Occipital lobe (tissue), 2 donors: ENCODE results near the gene TAS2R7. TPM values are rescaled to one million over a fixed set of nuclear protein-coding genes. Genes with fewer than 3 reads are reported as not detected.
"Not testable (repeated sequence)": the region's sequence is repeated elsewhere in the genome, so short reads cannot be mapped to it uniquely, and the experiment has no call there.

ENCODE experiments used
- DNase-seq: peaks from one replicate; lab custom pipeline; 2025; lab: John Stamatoyannopoulos, UW
- total RNA-seq: library from RNA; depleted of rRNA; stranded (reverse); fragments of >200 nt; gene quantifications from one replicate; pipeline ENCODE4 v1.2.3, GENCODE V29; 2014

The TAS2R7 gene, protein sequence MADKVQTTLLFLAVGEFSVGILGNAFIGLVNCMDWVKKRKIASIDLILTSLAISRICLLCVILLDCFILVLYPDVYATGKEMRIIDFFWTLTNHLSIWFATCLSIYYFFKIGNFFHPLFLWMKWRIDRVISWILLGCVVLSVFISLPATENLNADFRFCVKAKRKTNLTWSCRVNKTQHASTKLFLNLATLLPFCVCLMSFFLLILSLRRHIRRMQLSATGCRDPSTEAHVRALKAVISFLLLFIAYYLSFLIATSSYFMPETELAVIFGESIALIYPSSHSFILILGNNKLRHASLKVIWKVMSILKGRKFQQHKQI
- total RNA-seq = 1.1 TPM

DNA sequence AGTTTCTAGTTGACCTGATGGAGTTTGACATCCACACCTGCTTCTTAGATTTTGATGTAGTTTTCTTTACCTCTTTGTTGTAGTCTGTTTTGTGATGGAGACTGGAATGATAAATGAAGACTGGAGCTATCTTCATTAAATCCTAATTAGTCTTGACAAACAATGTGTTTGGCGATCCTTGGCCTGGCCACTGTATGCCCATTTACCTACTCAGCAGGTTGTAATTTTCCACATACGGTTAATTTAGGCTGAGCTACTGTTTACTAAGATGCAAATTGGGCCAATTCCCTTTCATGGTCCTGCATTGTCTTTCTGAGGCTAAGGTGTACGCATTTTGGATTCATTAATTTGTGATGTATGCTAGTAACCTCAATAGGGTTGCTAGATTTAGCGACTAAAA, at the start of gene TAS2R7:
Gene TAS2R7 (minus strand): TSS at position 41 of the 400 bp plus-strand sequence. CDS start 57 bp downstream, outside the sequence.
- no peak for DNase-seq

DNA sequence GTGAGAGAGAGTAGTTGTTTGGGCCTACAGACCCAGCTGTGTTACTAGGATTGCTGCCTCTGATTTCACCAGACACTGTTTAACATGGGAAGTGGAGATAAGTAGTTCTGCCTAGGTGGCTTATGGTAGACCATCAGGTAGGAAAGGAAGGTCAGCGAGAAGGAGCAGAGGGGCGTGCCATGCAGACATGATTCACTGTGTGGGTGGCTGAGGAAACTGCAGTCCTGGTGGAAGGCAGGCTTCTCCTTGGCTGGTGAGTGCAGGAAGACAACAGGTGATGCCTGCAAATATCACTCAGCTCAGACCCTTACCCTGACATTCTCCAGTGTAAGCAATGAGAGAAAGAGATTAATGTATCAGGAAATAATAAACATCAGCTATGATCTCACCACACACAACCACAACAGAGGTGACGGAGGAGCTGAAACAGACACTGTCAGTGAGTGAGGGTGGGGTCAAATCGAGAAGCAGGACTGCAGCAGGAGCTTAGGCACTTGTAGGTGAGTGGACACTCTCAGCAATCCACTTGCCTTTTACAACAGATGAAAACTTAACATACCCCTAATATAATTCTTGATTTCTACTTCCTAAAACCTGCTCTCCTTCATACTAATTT, 48.9 kb upstream of the TAS2R7 start:
- DNase-seq = no peak

DNA sequence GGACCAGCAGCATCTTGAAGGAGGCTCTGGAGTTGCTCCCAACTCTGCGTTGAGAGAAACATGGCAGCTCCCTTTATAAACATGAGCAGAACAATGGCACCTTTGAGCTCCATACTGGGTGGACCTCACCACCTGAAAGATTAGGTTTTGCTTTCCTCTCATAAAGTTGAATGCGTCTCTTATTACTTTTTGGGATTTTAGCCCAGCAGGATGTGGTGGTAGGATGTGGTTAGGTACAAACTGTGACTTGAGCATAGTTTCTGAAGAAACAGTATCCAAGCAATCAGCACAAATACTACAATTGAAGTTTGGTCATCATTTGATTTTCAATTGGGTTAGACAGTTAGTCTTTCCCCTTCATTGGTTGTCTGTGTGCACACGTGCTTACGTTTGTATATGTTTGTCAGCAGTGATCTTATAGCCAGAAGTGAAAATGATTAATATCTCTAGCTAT, 47.0 kb upstream of the TAS2R7 start, which contains the start of gene PRR4:
Gene PRR4 (minus strand): TSS at position 51 of the 454 bp plus-strand sequence. CDS start 38 bp downstream, at position 13.
- DNase-seq = no peak

DNA sequence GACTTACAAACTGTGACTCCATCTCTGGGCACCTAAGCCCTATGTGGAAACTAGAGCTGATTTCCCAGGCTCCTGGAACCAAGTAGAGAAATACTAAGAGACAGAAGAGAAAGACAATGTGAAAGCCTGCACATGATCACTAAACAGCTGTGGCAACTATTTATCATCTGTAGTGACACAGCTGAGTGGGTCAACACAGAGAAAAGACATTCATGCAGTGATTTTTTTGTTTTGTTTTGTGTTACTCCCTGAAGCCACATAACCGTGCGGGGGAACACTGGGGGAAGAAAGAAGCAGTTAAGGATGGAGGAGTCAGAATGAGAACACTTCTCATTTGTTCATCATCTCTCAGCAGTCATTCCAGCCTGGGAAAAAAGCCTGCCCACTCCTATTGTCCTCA, 45.3 kb upstream of the TAS2R7 start:
- DNase-seq = no peak

DNA sequence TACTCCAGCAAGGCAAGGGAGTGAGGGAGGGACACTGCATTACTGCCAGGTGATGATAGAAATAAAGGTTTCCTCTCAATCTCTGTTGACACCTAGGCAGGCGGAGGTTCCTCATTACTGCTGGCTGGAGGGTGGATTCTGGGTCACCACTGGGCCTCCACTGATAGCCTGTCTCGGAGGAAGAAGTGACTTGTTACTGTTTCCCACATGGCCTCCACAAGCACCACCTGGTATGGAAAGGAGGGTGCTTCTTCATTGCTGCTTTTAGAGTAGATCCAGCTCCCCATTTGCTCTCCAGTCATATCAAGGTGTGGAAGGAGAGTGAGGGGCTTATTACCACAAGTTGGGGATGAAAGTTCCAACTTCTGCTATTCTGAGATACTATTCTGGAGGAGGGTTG, 40.4 kb upstream of the TAS2R7 start:
- no peak for DNase-seq

DNA sequence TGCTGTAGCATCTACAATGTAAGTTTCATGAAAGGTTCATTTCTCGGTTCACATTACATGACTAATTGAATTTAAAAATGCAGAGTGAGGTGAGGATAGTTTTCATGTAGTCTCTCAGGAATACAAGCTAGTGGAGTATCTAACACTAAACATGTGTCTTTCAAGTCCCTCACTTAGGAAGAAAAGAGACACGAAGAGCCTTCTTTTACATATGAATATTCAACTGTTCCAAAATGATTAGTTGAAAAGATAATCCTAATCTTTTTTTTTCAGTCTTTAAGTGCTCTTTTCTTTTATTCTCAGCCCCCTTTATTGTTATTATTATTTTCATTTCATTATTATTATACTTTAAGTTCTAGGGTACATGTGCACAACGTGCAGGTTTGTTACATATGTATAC, 36.0 kb upstream of the TAS2R7 start:
- no peak for DNase-seq

DNA sequence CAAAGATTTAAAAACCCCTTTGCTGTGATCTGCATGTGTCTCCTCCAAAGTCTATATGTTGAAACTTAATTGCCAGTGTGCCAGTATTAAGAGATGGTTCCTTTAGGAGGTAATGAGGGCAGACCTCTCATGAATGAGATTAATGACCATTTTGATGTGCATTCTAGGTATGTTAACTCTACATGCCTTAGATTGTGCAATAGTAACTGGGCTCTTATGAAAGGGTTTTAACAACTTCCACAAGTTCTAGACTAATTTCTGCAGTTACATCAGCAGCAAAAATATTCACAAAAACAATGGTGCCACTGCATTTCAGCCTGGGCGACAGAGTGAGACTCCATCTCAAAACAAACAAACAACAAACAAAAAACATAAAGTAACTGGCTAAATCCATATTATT, 27.6 kb upstream of the TAS2R7 start:
- no peak for DNase-seq

DNA sequence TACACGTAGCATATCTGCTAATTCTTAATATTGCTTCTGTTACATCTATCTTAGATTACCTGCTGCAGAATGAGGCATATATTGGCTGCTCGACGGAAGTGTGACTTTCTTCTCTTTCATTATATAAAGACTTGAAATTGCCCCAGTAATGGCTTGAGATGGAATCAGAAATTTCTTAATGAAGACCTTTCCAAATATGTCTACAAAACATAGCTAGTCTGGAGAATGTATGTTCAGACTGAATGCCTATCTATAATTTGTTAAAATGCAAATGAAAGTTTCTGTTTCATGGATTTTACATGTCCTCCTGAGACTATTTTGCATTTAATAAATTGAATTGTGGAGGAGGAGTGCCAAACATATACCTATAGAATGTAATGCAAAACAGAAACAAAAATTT, 23.8 kb upstream of the TAS2R7 start, which contains the start of gene TAS2R10:
Gene TAS2R10 (minus strand): TSS at position 101 of the 400 bp plus-strand sequence. CDS start 89 bp downstream, at position 12.
- no peak for DNase-seq

DNA sequence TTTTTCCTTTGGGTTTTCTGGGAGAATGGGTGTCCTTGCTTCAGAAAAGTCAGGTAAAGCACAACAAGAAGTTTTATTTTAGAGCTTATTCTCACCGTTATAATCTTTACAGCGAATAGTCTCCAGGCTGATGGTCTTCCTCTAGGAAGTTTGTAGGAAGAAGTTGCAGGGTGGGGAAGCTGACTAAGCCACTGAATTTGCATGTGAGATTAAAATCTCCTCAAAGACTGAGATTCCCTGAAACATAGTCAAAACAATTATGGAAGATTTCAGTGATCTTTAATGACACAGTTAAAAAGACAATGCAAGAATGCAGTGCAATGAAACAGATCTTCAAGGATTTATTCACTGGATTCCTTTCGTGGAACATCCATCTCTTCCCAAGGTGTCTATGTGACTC, 22.5 kb upstream of the TAS2R7 start:
- DNase-seq = no peak

DNA sequence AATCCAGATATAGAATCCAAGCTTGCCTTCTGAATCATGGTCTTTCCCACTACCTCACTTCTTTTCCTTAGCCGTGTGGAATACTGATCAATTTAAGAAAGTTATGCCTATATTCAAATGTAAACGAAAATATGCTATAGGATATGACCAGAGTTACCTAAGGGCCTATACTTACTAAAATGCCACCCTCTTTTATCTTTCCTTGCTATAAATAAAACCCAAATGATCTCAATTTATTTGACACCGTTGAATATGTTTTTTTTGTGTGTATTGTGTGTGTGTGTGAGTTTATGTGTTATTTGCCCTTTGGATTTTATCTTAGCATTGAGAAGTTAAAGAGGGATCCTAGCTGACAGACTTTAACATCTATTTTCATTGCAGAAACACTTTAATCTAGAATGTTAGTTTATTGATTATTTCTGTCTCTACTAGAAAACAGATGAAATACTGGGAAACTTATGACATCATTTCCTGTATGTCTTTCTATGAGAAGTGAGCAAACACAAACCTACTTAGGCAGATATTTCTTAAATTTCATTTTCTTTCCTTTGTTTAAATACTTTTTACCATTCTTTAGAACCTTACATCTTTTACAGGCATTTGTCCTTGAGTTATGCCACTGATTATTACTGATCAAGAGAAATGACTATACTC, 9.6 kb upstream of the TAS2R7 start:
- no peak for DNase-seq

DNA sequence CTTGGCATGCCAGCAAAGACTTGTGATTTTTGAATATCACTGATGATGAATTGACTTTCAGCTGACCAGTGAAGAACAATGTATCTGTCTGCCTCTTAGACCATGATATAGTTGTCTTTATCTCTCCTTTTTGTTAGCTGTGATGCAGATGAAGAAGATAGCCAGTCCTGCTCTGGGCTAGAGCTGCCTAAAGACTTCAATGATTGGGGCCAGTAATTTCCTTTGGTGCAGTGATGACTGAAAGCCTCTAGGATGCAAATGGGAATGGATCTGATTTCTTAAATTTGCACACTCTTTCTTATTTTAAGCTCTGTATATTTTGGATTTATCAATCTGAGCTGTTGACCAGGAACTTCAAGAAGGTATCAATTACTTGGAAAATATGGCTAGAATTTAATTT, 7.6 kb upstream of the TAS2R7 start, which contains the start of gene TAS2R9:
Gene TAS2R9 (minus strand): TSS at position 101 of the 400 bp plus-strand sequence. CDS start 93 bp downstream, at position 8.
- DNase-seq = no peak

DNA sequence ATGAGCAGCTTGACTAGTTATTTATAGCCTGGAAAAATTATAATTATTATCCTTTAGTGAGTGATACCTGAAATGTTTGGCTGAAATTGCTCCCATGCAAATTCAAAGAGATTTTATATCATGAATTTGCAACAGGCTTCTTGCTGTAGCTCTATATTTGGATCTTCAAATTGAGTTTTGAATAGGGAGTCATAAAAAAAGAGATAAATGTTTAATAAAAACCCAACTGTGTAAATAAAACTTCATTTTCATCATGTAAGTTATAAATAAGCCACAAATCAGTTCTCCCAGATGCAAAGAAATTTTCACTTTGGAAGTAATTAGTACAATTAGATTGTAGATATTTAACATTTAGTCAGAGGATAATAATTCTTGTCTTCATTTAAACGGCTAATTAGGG, 4.8 kb upstream of the TAS2R7 start, which contains the start of gene TAS2R8:
Gene TAS2R8 (minus strand): TSS at position 101 of the 400 bp plus-strand sequence. CDS start 306 bp downstream, outside the sequence.
- no peak for DNase-seq

DNA sequence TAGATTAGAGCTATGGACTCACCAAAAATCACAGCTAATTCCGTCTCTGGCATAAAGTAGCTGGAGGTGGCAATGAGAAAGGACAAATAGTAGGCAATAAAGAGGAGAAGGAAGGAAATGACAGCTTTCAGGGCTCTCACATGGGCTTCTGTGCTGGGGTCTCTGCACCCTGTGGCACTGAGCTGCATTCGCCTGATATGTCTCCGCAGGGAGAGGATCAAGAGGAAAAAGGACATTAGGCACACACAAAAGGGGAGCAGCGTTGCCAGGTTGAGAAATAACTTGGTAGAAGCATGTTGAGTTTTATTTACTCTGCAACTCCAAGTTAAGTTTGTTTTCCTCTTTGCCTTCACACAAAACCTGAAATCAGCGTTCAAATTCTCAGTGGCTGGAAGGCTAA, 686 bp downstream of the TAS2R7 start:
- DNase-seq = no peak

DNA sequence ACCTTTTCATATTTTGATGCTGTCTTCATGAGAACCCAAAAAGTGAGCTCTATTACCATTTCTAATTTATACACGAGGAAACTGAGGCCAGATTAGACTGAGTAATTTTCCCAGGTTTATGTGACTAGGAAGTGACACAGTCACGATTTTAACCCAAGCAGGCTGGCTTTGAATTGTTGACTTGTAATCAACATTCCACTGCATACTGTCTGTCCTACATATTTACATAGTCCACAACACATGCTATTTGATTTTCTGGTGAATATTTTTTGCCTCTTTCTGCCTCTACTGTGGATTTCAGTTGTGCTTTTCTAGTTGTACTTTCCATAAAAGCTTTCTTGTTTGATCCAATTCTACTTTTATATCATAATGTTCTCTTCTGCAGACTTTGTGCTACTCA, 8.2 kb downstream of the TAS2R7 start:
- no peak for DNase-seq

DNA sequence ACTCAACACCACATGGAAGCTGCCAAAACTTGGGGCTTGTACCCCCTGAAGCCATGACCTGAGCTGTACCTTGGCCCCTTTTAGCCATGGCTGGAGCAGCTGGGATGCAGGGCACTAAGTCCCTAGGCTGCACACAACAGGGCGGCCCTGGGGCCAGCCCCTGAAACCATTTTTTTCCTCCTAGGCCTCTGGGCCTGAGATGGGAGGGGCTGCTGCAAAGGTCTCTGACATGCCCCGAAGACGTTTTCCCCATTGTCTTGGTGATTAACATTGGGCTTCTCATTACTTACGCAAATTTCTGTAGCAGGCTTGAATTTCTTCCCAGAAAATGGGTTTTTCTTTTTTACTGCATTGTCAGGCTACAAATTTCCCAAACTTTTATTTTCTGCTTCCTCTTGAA, 10.7 kb downstream of the TAS2R7 start:
- not testable (repeated sequence) for DNase-seq

DNA sequence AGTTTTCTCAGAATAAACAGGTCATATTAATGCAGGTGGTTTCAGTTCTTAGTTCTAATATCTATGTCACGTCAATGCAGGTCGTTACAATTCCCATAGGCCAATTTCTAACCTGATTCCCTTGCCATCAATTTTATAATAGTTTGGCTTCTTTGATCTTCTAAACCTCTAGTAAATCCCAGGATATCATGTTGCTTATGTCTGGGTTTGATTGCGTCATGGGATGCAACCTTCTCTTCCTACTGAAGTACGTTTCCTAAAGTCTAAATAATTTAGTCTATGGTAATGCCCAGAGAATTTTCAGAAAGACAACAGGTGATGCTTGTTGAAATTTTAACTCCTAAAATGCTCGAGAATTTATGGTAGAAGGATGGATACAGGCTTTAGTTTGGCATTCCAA, 19.2 kb downstream of the TAS2R7 start:
- DNase-seq = no peak

DNA sequence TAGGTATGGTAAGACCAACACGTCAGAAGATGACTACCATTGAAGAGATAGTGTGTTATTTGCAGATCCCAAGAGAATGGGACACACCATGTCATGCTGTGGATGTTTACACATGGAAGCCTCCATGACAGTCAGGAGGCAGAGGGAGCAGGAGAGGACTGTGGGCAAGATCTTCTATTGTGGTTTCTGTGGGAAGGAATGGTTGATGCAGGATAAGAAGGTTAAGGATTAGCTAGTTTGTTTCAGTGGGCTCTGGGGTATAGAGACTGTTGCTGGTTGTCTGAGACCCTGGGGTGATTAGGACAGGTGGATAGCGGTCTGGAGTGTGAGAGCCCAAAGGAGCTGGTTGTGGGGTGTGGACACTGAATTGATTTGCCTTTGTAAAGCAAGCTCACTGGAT, 23.3 kb downstream of the TAS2R7 start:
- no peak for DNase-seq

DNA sequence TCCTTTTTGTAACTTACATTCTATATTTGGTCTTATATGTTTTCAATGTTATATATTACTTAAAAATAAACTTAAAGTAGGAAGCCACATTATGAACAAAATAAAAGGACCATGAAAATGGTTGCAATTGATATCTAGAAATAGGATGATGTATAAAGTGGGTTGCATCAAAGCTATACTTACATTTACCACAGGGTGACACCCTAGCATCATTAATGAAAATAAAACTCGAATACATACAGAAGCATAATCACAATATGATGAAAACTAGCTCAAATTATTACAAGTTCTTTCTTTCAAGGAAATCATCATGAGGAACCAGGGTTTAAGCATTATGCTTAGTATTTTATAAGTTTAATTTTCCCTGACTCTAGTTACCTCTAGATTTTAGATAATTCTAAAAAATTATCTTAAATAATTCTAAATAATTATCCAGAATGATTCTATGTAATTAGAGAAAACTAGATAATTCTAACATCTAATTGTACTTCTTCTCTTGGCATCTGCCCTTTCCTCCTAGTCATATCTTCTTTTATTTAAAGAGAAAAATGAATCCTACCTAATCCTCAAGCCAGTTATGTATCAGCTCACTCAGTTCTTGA, 31.2 kb downstream of the TAS2R7 start:
- no peak for DNase-seq

DNA sequence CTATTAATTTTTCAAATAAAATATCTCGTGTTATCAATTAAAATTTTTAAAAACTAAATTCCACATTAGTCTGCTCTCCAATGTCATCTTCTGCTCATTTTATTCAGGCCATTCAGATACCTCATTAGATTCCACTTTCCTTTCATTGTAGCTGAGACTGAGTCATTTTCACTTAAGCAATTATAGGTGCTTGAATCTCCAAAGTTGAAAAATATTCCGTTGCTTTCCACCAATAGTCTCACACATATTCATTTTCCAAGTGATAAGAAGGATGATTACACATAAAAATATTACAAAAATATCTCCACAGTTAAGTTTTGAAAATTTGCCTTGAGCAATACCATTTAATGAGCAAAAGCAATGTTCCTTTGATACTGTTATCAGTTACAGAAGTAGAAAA, 42.8 kb downstream of the TAS2R7 start:
- no peak for DNase-seq

DNA sequence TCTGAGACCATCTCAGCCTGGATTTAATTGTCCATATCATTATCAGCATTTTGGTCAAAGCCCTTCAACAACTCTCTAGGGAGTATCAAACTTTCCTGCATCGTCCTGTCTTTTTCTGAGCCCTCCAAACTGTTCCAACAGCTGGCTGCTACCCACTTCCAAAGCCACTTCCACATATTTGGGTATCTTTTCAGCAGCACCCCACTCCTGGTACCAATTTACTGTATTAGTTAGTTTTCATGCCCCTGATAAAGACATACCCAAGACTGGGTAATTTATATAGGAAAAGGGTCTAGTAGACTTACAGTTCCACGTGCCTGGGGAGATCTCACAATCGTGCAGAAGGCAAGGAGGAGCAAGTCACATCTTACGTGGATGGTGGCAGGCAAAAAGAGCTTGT, 46.2 kb downstream of the TAS2R7 start:
- no peak for DNase-seq

DNA sequence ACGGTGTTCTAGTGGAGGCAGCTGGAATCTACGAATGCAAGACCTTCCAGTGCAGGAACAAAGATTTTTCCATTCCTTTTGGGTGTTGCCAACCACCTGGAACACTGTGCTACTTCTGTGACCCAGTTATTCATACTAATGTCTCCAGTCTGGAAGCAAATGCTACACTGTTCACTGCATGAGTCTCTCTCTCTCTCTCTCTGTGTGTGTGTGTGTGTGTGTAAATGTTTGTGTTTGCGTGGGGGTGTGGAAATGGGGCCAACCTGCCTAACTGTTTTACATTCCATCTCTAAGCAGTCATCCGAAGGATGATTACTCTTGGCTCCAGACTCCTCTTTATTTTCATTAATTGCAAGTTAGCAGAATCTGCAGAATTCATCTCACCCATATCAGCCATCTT, 49.4 kb downstream of the TAS2R7 start:
- DNase-seq = no peak
